HepG2 (cell line): ENCODE measurements around the gene STXBP5L. TPM values are rescaled to one million over a fixed set of nuclear protein-coding genes. Genes with fewer than 3 reads are reported as not detected.

Experiments
- DMAP1 ChIP-seq: IDR thresholded peaks from 2 replicates; pipeline ENCODE4 v1.6.1; 2016
- ELF4 ChIP-seq: sonication (generic); formaldehyde crosslinking; IDR thresholded peaks from 2 replicates; pipeline ENCODE4 v1.5.0; 2020; ENCODE audit warnings: missing genetic modification reagents, mild to moderate bottlenecking, moderate library complexity, borderline replicate concordance
- ERF ChIP-seq: IDR thresholded peaks from 2 replicates; pipeline ENCODE4 v1.6.1; 2018; ENCODE audit warnings: missing biosample characterization, missing genetic modification reagents
- IKZF4 ChIP-seq: sonication (generic); formaldehyde crosslinking; IDR thresholded peaks from 2 replicates; pipeline ENCODE4 v1.5.1; 2020; ENCODE audit warnings: borderline replicate concordance, mild to moderate bottlenecking, low read depth, missing genetic modification reagents; ENCODE audit errors: not compliant biosample characterization
- JUNB ChIP-seq: sonication (generic); formaldehyde crosslinking; IDR thresholded peaks from 2 replicates; pipeline ENCODE4 v1.8.0; 2022; ENCODE audit warnings: missing genetic modification reagents, mild to moderate bottlenecking, borderline replicate concordance
- MAFG ChIP-seq: sonication (generic); formaldehyde crosslinking; IDR thresholded peaks from 2 replicates; pipeline ENCODE4 v1.5.1; 2020; ENCODE audit warnings: mild to moderate bottlenecking, missing genetic modification reagents
- ZFP36L2 ChIP-seq: sonication (generic); formaldehyde crosslinking; IDR thresholded peaks from 2 replicates; pipeline ENCODE4 v1.4.0; 2020; ENCODE audit warnings: missing genetic modification reagents
- ZNF224 ChIP-seq: sonication (generic); formaldehyde crosslinking; IDR thresholded peaks from 2 replicates; pipeline ENCODE4 v1.5.0; 2020; ENCODE audit warnings: mild to moderate bottlenecking, missing genetic modification reagents
- ZNF333 ChIP-seq: sonication (generic); formaldehyde crosslinking; IDR thresholded peaks from 2 replicates; pipeline ENCODE4 v1.4.0; 2020; ENCODE audit warnings: mild to moderate bottlenecking, missing genetic modification reagents, borderline replicate concordance
- ZNF552 ChIP-seq: sonication (generic); formaldehyde crosslinking; IDR thresholded peaks from 2 replicates; pipeline ENCODE4 v1.9.0; 2022; ENCODE audit warnings: missing genetic modification reagents, mild to moderate bottlenecking, borderline replicate concordance
- ZNF652 ChIP-seq: IDR thresholded peaks from 2 replicates; pipeline ENCODE4 v1.6.1; 2016; ENCODE audit warnings: low read depth, borderline replicate concordance
- ZNF839 ChIP-seq: sonication (generic); formaldehyde crosslinking; IDR thresholded peaks from 2 replicates; pipeline ENCODE4 v1.4.0; 2020; ENCODE audit warnings: missing genetic modification reagents, mild to moderate bottlenecking, borderline replicate concordance
- ZSCAN12 ChIP-seq: sonication (generic); formaldehyde crosslinking; IDR thresholded peaks from 2 replicates; pipeline ENCODE4 v1.9.0; 2021; ENCODE audit warnings: mild to moderate bottlenecking, missing genetic modification reagents
- polyA plus RNA-seq, 8 experiments: library from polyadenylated mRNA; depleted of rRNA in 3 of 8; stranded (reverse) in 7 of 8; unstranded in 1 of 8; fragments of >200 nt; fragmentation: Illumina TruSeq in 4 of 8; extraction: Trizol in 4 of 8; gene quantifications; 2 replicates each; pipeline versions ENCODE4 v1.2.1 to v1.2.3, GENCODE V29; 2011 to 2016; ENCODE audit warnings: low read depth in 4 of 8, missing spikeins in 1 of 8, mixed read lengths in 1 of 8; ENCODE audit not compliant: insufficient read depth in 1 of 8
- total RNA-seq, 5 experiments: library from RNA; depleted of rRNA; stranded (reverse); fragments of >200 nt; fragmentation: Illumina TruSeq; extraction: Trizol; gene quantifications; 2 replicates each; pipeline ENCODE4 v1.2.3, GENCODE V29; 2016; ENCODE audit warnings: low read depth in 1 of 5
- TF ChIP-seq, protein P1 (sequence below): sonication (generic); formaldehyde crosslinking; conservative IDR thresholded peaks from 2 replicates; pipeline ENCODE4 v1.4.0; 2020; ENCODE audit warnings: missing genetic modification reagents
- TF ChIP-seq, protein P2 (sequence below): sonication (generic); formaldehyde crosslinking; conservative IDR thresholded peaks from 2 replicates; pipeline ENCODE4 v1.4.0; 2020; ENCODE audit warnings: mild to moderate bottlenecking, missing genetic modification reagents, moderate library complexity
- TF ChIP-seq, protein P3 (sequence below): sonication (generic); formaldehyde crosslinking; IDR thresholded peaks from 2 replicates; pipeline ENCODE4 v1.4.0; 2020; ENCODE audit warnings: missing genetic modification reagents
- TF ChIP-seq, protein P4 (sequence below): sonication (generic); formaldehyde crosslinking; IDR thresholded peaks from 2 replicates; pipeline ENCODE4 v1.5.0; 2020; ENCODE audit warnings: missing genetic modification reagents
- TF ChIP-seq, protein P5 (sequence below): sonication (generic); formaldehyde crosslinking; conservative IDR thresholded peaks from 2 replicates; pipeline ENCODE4 v1.8.0; 2022; ENCODE audit warnings: missing genetic modification reagents

STXBP5L gene
- total and polyA plus RNA-seq, 2 of the 13 experiments (the other 11 are each of a cell fraction or from before 2014, with no cell fraction given), result not detected

DNA sequence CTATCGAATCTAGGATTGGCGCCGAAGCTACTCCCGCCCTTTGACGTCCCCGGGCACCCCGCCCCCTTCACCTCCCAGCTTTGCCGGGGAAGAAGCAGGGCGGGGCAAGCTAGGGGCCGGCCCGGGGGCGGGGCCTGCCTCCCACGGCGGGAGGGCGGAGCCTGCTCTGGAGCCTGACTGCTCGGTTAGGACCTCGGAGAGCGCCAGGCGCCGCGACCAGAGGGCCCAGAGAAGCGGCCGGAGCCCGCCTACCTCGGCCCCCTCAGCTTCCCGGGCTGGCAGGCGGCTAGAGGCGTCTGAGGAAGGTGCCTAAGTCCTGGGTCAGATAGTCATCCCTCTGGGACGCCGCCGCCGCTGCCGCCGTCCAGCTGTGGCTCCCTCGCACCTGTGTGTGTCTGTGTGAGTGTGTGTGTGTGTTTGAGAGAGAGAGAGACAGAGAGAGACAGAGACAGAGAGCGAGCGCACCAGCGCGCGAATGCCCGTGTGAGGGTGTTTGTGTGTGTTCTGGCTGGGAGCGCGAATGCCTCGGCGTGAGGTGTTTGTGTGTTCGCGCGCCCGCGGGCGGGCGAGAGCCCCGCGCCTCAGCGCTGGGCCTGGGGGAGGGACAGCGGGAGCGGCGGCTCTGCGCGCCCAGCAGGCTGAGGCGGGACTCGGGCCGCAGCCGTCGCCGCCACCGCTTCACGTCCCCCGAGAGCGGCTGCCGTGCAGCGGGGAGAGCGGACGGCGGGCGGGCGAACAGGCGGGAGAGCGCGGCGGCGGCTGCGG, at the start of gene STXBP5L (continued):
- TF ChIP-seq, protein P1, sequence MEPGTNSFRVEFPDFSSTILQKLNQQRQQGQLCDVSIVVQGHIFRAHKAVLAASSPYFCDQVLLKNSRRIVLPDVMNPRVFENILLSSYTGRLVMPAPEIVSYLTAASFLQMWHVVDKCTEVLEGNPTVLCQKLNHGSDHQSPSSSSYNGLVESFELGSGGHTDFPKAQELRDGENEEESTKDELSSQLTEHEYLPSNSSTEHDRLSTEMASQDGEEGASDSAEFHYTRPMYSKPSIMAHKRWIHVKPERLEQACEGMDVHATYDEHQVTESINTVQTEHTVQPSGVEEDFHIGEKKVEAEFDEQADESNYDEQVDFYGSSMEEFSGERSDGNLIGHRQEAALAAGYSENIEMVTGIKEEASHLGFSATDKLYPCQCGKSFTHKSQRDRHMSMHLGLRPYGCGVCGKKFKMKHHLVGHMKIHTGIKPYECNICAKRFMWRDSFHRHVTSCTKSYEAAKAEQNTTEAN, result no peak
- no peak for TF ChIP-seq MAFG (CRISPR knock-in tag)
- TF ChIP-seq DMAP1 (CRISPR knock-in tag), result no peak
- no peak for TF ChIP-seq ZNF333 (CRISPR knock-in tag)
- TF ChIP-seq ZFP36L2 (CRISPR knock-in tag), result no peak
- no peak for TF ChIP-seq JUNB (CRISPR knock-in tag)
- no peak for TF ChIP-seq ELF4 (CRISPR knock-in tag)
- no peak for TF ChIP-seq ZNF839 (CRISPR knock-in tag)
- no peak for TF ChIP-seq ZSCAN12 (CRISPR knock-in tag)
- 0 out of 2 replicates have a peak, but pooled peaks have one; percentile 29 for TF ChIP-seq ERF (CRISPR knock-in tag)
- 0 out of 2 replicates have a peak, but pooled peaks have one; percentile 40 for TF ChIP-seq ZNF224
- no peak for TF ChIP-seq ZNF652 (CRISPR knock-in tag)
- TF ChIP-seq, protein P2, sequence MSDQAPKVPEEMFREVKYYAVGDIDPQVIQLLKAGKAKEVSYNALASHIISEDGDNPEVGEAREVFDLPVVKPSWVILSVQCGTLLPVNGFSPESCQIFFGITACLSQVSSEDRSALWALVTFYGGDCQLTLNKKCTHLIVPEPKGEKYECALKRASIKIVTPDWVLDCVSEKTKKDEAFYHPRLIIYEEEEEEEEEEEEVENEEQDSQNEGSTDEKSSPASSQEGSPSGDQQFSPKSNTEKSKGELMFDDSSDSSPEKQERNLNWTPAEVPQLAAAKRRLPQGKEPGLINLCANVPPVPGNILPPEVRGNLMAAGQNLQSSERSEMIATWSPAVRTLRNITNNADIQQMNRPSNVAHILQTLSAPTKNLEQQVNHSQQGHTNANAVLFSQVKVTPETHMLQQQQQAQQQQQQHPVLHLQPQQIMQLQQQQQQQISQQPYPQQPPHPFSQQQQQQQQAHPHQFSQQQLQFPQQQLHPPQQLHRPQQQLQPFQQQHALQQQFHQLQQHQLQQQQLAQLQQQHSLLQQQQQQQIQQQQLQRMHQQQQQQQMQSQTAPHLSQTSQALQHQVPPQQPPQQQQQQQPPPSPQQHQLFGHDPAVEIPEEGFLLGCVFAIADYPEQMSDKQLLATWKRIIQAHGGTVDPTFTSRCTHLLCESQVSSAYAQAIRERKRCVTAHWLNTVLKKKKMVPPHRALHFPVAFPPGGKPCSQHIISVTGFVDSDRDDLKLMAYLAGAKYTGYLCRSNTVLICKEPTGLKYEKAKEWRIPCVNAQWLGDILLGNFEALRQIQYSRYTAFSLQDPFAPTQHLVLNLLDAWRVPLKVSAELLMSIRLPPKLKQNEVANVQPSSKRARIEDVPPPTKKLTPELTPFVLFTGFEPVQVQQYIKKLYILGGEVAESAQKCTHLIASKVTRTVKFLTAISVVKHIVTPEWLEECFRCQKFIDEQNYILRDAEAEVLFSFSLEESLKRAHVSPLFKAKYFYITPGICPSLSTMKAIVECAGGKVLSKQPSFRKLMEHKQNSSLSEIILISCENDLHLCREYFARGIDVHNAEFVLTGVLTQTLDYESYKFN (CRISPR knock-in tag), result no peak
- TF ChIP-seq, protein P3, sequence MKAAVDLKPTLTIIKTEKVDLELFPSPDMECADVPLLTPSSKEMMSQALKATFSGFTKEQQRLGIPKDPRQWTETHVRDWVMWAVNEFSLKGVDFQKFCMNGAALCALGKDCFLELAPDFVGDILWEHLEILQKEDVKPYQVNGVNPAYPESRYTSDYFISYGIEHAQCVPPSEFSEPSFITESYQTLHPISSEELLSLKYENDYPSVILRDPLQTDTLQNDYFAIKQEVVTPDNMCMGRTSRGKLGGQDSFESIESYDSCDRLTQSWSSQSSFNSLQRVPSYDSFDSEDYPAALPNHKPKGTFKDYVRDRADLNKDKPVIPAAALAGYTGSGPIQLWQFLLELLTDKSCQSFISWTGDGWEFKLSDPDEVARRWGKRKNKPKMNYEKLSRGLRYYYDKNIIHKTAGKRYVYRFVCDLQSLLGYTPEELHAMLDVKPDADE, result no peak
- TF ChIP-seq ZNF552 (CRISPR knock-in tag), result no peak
- TF ChIP-seq, protein P4, sequence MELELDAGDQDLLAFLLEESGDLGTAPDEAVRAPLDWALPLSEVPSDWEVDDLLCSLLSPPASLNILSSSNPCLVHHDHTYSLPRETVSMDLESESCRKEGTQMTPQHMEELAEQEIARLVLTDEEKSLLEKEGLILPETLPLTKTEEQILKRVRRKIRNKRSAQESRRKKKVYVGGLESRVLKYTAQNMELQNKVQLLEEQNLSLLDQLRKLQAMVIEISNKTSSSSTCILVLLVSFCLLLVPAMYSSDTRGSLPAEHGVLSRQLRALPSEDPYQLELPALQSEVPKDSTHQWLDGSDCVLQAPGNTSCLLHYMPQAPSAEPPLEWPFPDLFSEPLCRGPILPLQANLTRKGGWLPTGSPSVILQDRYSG (CRISPR knock-in tag), result no peak
- TF ChIP-seq, protein P5, sequence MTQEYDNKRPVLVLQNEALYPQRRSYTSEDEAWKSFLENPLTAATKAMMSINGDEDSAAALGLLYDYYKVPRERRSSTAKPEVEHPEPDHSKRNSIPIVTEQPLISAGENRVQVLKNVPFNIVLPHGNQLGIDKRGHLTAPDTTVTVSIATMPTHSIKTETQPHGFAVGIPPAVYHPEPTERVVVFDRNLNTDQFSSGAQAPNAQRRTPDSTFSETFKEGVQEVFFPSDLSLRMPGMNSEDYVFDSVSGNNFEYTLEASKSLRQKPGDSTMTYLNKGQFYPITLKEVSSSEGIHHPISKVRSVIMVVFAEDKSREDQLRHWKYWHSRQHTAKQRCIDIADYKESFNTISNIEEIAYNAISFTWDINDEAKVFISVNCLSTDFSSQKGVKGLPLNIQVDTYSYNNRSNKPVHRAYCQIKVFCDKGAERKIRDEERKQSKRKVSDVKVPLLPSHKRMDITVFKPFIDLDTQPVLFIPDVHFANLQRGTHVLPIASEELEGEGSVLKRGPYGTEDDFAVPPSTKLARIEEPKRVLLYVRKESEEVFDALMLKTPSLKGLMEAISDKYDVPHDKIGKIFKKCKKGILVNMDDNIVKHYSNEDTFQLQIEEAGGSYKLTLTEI (CRISPR knock-in tag), result no peak
- TF ChIP-seq IKZF4, result no peak
